Measurements from ENCODE around the gene RPGR.

Gene RPGR

GRCh38 chrX:38327007-38327774 lies at the start of gene RPGR:
Gene RPGR (minus strand): TSS chrX:38327509. CDS start chrX:38327367, 142 bp downstream.
- peak; percentile 90 for DNase-seq

DNA sequence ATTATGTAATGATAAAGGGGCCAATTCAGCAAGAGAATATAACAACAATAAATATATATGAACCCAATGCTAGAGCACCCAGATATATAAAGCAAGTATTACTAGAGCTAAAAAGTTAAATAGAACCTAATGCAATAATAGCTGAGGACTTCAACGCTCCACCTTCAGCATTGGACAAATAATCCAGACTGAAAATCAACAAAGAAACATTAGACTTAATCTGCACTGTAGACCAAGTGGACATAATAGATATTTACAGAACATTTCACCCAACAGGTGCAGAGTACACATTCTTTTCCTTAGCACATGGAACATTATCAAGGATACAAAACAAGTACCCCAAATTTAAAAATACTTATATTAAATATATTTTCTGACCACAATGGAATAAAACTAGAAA lies 49.4 kb upstream of the RPGR start:
- DNase-seq: no peak

DNA sequence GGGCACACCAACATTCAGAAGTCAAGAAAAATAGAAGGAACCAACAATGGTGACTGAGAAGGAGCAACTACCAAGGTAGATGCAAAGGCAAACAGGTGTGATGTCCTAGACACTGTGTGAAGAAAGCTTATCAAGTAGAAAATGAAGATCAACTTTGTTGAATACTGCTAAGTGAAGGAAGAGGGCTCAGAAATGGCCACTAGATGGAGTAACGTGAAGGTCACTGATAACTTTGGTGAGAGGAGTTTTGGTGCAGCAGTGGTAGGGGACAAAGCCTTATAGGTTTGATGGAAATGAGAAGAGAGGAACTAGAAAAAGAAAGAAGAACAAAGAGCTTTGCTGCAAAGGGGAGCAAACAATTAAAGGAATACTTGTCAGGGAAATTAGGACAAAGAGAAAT lies 48.6 kb upstream of the RPGR start:
- no peak for DNase-seq

GRCh38 chrX:38374431-38374830 lies 47.1 kb upstream of the RPGR start:
- DNase-seq: no peak

- DNase-seq: no peak
Measured at GRCh38 chrX:38371641-38372040, 44.3 kb upstream of the RPGR start.

DNA sequence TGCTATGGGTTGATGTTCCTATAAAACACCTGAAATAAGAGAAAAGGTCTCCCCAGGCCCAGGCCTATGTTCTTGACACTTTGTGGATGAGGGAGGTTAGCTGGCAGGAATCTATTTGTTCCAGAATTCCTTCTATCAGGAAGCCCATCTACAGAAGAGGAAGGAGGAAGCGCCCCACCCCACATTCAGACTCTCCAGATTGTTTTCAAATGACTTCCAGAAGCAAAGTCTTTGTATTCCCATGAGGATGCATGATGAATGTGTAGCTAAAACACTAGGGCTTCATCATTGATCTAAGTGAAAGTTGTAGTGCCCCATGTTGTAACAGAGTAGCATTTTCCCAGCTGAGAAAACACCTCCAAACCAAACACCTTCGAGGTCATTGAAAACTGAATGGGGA lies 41.5 kb upstream of the RPGR start:
- no peak for DNase-seq

- no peak for DNase-seq
Measured at GRCh38 chrX:38365954-38366353, 38.6 kb upstream of the RPGR start.

GRCh38 chrX:38363046-38363445 lies 35.7 kb upstream of the RPGR start:
- DNase-seq: no peak

GRCh38 chrX:38357747-38358673 lies 30.7 kb upstream of the RPGR start:
- no peak for DNase-seq

DNA sequence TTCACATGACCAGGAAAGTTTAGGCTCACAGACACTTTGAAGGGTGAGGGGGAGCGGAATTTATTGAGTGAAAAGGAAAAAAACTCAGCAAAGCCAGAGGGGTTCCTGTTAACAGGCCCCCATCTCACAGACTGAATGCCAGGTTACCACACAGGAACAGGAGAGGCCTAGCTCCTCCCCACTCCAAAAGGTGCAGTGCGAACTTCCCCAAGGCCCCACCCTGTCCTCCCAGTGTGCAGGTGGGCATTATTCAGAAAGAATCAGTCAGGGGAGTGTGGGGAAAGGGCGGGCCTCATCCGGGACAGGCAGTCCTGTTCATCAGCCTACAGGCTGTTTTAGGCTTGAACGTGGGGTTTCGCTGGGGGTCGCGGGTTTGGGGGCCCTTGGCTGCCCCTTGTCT lies 29.1 kb upstream of the RPGR start:
- no peak for DNase-seq

DNA sequence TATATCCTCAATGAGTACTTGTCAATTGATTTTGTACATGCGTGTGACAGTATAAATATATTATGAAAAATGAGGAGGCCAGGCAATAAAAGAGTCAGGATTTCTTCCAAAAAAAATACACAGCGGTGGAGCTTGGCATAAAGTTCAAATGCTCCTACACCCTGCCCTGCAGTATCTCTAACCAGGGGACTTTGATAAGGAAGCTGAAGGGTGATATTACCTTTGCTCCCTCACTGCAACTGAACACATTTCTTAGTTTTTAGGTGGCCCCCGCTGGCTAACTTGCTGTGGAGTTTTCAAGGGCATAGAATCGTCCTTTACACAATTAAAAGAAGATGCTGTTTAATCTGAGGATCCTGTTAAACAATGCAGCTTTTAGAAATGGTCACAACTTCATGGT lies 25.1 kb upstream of the RPGR start, which contains the start of gene OTC:
TSS of gene OTC (plus strand) at position 243 of the 400 bp plus-strand sequence. CDS start at position 336, 93 bp downstream.
- no peak for DNase-seq

- DNase-seq: no peak
Measured at GRCh38 chrX:38351346-38351745, 24.0 kb upstream of the RPGR start.

GRCh38 chrX:38347136-38347535 lies 19.8 kb upstream of the RPGR start:
- no peak for DNase-seq

GRCh38 chrX:38346150-38346549 lies 18.8 kb upstream of the RPGR start:
- no peak for DNase-seq

DNA sequence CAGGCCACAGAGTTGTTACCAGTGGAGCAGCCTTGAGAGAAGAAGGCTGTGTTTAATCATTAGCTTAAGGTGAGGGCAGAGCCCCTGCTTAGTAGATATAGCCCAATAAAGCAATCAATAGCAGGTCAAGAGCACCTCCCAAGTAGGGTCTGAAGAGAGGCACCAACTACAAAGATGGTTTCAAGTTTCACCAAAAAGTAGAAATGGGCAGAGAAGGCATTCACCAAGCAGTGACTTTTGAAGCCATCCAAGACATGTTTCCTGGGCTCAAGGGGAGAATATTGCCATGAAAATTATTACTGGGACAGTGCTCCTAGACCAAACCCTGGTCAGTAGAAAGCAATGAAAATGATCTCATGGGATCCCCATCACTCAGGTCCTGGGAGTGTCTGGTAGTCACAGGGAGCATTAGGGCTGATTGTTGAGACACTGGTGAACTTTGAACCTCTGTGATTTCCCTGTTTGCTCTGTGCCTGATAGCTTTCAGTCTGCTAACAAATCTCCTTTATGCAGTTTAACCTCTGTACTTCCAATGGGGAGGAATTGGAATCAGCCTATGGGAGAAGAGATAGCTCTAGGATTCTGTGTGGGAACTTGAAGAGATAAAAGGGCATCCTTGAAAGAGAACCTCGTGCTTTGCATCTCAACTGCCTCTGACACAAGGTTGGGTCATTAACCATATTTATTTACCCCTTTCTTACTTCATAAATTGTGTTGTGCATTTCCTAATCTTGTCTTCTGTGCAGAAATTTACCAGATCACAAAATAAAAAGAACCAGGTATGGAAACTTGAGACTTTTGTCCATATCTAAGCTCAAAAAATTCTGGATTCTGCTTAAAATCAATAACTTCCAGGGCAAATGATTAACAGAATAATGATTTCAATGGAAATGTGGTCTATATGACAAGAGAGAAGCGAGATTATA lies 15.8 kb upstream of the RPGR start:
- DNase-seq: no peak

GRCh38 chrX:38341442-38341841 lies 14.1 kb upstream of the RPGR start:
- DNase-seq: no peak

DNA sequence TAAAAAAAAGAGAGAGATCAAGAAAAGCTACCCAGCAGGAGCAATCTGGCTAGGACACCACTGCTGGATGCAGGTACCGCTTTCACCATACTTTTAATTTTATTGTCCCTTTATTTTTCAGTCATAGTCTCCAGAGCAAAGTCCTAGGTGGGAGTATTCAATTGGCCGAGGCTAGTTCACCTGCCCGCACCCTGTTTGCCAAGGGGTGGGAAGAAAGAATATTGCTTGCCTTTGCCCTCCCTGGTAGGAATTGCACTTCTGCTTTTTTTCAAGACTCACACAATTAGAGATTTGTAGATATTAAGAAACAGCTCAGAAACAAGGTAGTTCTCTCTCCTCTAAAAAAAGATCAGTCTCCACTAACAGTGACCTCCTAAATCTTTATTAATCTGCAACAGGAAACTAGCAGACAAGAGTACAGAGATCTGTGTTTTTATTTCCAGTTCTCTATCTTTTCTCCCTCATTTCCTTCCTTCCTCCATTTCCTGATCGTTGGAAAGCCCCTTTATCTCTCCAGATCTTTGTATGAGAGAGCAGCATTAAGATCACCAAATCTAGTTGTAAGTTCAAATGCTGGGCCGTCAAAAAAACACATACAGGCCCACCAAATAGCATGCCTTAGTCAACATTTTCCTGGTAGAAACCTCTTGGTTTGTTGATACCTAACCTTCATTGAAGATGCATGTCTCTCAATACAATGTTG lies 9.4 kb upstream of the RPGR start:
- no peak for DNase-seq

DNA sequence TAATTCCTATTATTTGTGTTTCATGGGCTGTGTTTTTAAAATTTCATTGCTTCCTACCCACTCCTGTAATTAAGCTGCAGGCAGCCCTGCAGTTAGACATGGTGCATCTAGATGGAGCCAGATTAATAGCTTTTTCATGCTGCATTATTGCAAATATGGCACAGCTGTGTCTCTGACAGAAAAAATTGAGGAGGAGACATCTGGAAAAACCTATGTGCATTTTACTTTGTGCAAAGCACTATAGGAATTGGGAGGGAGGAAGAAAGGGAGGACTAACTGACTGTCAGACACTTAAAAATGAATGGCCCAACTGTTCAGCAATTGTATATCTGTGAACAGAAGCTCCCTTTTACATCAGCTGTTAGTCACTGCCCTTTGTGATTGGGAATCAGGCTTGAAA lies 8.1 kb upstream of the RPGR start:
- DNase-seq: peak; percentile 24

- no peak for DNase-seq
Measured at GRCh38 chrX:38332505-38332904, 5.2 kb upstream of the RPGR start.

DNA sequence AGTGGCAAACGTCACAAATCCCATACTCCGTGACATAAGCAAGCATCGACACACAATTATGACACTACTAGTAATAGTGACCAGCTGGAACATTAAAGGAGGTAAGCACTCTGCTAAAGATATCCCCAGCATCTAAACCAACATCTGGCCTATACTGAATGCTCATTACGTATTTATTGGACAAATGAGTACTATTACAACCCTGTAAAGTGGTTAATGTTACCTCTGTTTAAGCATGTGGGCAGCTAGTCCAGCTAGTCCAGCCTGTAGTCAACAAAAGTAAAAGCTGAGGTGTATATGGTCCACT lies 419 bp upstream of the RPGR start:
- DNase-seq: no peak

GRCh38 chrX:38326086-38326485 lies 1.2 kb downstream of the RPGR start:
- no peak for DNase-seq

GRCh38 chrX:38320819-38321218 lies 6.5 kb downstream of the RPGR start:
- DNase-seq: no peak
